Activated naive CD4-positive, alpha-beta T cell treated with anti-CD3 and anti-CD28 coated beads, Interleukin-2, amount 50 U/mL, for 16 hours (primary cell): ENCODE data around the gene HCN1.
"Not testable (repeated sequence)": the region's sequence is repeated elsewhere in the genome, so short reads cannot be mapped to it uniquely, and the experiment has no call there.

ENCODE experiments used
- DNase-seq: peaks from one replicate; pipeline ENCODE4 v3.0.0-alpha.2; 2020

HCN1 gene

GRCh38 chr5:45411971-45412612 lies 284.1 kb downstream of the HCN1 start:
- DNase-seq: no peak

GRCh38 chr5:45410304-45410995 lies 285.7 kb downstream of the HCN1 start:
- DNase-seq: no peak

- DNase-seq: no peak
These were observed 288.1 kb downstream of the HCN1 start for GRCh38 chr5:45408067-45408466.

DNA sequence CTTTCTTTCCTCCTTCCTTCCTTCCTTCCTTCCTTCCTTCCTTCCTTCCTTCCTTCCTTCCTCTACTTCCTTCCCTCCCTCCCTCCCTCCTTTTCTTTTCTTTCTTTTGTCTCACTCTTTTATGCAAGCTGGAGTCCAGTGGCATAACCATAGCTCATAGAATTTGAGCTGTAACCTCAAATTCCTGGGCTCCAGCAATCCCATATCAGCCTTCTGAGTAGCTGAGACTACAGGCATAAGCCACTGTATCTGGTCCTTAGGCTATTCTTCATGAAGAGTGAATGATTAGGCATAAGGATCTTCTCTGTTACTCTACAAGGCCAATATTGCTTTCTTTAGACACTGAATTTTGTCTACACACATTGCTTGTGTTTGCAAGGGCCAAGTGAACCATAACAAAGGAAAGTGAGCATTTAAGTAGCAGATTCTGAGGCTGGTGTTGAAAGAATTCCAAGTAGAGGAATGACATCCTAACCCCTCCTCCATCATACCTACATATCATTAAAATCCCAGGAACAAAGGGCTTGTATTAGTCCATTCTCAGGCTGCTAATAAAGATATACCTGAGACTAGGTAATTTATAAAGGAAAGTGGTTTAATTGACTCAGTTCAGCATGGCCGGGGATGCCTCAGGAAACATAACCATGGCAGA lies 293.2 kb downstream of the HCN1 start:
- no peak for DNase-seq

GRCh38 chr5:45399041-45399440 lies 297.1 kb downstream of the HCN1 start:
- DNase-seq: no peak

- DNase-seq: no peak
These were observed 310.7 kb downstream of the HCN1 start for GRCh38 chr5:45385321-45386058.

DNA sequence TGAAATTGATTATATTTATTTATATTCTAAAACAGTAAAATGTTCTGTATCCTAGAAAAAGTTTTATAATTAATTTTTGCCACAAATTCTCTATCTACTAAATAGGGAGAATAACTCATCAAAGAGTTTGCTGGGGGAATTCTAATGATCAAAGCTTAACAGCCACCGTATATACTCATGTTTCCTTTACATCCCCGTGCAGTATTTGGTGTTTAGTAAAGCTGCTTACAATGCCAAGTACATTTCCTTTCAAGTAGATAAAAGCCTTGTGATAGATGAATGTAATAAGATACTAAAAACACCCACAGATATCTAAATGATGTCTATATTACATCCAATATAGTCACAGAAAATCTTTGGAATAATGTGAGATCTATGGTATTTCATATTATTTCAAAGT lies 312.2 kb downstream of the HCN1 start:
- DNase-seq: no peak

- no peak for DNase-seq
These were observed 313.6 kb downstream of the HCN1 start for GRCh38 chr5:45382583-45382982.

DNA sequence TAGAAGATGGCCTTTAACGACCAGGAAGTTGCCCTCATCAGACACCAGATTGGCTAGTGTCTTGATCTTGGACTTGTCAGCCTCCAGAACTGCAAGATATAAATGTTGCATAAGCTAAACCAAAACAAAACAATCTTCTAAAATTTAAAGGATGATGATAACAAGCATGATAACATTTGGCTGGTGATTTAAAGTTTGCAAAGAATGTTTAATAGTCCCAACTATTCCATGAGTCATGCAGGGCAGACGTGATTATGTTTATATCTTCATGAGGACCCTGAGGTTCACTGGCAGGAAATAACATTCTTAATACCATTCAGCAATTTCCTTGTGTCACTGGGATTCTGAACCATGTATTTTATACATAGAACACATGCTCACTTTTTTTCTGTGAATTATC lies 319.8 kb downstream of the HCN1 start:
- no peak for DNase-seq

DNA sequence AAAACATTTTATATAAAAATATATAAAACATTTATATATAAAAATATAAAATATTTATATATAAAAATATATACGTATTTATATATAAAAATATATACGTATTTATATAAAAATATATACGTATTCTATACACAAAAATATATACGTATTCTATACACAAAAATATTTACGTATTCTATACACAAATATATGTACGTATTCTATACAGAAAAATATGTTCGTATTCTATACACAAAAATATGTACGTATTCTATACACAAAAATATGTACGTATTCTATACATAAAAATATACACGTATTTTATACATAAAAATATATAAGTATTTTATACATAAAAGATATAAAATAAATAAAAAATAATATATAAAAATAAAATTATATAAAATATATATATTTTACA lies 323.6 kb downstream of the HCN1 start:
- no peak for DNase-seq

GRCh38 chr5:45371423-45371822 lies 324.8 kb downstream of the HCN1 start:
- not testable (repeated sequence) for DNase-seq

DNA sequence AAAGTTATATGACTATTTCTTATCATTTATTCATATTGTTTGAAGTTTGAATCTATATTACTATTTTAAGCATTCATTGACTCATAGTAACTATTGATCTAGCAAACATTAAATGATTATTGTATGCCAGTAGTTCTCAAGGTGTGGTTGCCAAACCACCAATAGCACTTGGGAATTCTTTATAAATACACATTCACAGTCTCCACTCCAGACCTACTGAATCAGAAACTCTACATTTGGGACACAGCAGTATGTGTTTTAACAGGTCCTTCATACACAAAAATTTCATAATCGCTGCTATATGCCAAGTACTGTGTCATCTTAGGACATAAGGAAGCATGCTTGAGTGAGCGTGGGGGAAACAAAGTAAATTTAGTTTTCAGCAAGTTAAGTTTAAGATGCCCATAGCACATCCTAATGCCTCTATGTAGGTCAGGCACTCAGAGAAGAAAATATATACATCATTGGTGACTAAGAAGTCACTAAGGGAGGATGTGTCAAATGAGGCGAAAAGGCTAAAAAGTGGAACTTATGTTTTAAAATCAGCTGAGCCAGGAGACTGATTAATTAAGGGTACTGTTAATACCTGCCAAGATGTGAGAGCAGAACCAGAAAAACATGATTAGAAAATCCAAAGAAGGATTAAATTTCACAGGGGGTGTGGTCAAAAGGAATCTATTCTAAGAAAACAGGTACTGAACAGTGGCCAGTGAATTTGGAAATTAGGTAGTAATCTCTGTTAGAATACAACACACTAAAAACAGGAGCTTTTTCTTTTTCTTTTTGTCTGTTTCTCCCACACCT lies 340.8 kb downstream of the HCN1 start:
- DNase-seq: no peak

GRCh38 chr5:45336464-45336863 lies 359.7 kb downstream of the HCN1 start:
- no peak for DNase-seq

DNA sequence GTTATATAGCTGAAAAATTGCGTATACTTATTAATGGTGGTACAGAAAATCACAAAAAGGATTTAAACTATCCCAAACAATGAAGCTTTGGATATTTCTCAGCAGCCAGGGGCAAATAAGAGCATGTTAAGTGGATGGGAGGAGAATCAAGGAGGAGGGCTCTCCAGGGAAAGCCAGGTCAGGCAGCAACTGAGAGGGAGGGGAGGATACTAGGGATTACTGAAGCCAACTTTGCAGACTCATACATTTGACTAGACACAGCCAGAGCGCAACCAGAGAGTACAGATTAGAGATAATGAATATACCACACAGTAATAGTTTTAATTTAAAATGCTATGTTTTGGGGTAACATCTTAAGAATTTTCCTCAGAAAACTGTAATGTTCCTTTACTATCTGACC lies 360.2 kb downstream of the HCN1 start:
- DNase-seq: no peak

DNA sequence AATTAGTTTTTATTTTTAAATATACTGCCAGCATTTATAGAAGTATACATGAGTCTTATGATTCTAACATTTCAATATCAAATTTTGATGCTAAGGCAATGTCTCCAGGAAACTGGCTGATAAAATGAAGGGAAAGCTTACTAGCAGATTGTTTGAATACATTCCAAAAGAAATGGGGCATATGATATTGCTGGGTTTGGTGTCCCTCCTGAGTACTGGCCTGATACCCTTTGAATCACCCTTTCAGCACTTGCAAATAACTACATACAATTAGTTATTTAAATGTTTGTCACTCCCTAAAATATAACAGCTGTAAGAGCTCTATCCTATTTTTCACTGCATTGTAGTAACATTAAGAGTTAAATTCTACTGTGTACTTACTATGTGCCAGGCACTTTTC lies 360.8 kb downstream of the HCN1 start:
- no peak for DNase-seq

GRCh38 chr5:45334939-45335338 lies 361.2 kb downstream of the HCN1 start:
- no peak for DNase-seq

GRCh38 chr5:45312627-45313026 lies 383.6 kb downstream of the HCN1 start:
- DNase-seq: not testable (repeated sequence)

GRCh38 chr5:45295231-45295630 lies 400.9 kb downstream of the HCN1 start:
- no peak for DNase-seq

DNA sequence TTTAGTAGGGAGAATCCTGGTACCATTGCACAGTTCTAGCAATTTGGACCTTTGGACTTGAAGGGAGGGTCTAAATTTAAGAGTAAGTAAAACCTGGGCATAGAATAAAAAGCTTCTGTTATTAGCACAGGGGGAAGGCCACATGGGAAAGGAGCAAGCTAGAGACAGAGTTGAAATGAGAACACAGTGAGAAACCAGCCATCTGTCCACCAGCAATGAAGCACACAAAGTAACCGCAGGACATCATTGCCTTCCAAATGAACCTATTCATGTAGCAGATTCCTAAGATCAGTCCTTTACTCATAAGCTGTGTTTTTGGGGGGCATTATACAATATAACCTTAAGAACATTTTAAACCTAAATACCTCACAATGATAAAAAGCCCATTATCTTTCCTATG lies 407.4 kb downstream of the HCN1 start:
- DNase-seq: no peak

DNA sequence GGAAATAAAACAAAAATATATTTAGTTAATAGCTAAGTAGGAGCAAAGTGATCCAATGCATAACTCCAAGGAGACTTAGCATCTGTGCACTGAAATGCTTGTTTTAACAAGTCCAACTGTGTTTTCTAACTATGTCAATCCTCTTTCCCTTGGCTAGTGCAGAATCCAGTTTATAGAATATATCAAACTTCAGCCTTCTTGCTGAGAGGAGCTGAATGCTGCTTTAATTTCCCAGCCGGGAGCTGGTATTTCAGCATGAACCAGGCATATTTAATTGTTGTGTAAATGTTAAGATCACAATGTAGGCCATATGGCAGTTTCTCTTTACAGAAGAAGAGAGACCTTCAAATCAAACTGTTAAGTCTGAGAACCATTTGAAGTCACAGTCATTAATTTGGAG lies 411.7 kb downstream of the HCN1 start:
- DNase-seq: no peak

DNA sequence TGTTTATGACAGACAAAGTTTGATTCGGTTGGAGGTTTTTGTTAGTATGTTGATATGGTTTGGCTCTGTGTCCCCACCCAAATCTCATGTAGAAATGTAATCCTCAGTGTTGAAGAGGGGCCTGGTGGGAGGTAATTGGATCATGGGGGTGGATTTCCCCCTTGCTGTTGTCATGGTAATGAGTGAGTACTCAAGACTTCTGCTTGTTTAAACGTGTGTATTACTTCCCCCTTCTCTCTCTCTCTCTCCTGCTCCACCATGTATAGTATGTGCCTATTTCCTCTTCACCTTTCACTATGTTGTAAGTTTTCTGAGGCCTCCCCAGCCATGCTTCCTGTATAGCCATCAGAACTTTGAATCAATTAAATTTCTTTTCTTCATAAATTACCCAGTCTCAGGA lies 415.1 kb downstream of the HCN1 start:
- no peak for DNase-seq

GRCh38 chr5:45279109-45279508 lies 417.1 kb downstream of the HCN1 start:
- no peak for DNase-seq

- no peak for DNase-seq
These were observed 418.3 kb downstream of the HCN1 start for GRCh38 chr5:45277860-45278259.
